Activated B cell treated with CpG ODN at 0.5 μM for 24 hours (primary cell): ENCODE measurements around the gene SCFD2. TPM values are rescaled to one million over a fixed set of nuclear protein-coding genes. Genes with fewer than 3 reads are reported as not detected.

ENCODE experiments used
- ATAC-seq: fragments of 200-7000 bp; cut with Tn5 transposase; one replicate; pipeline ENCODE4 v1.10.0; 2021; ENCODE audit warnings: low read depth, mild to moderate bottlenecking, moderate library complexity
- CTCF ChIA-PET: fragments of 350-600 bp; sonication (Branson Sonifier 250); formaldehyde crosslinking; loops from one replicate; lab custom pipeline; 2021; ENCODE audit warnings: antibody characterized with exemption; lab: Charles Lee
- POLR2A ChIA-PET: fragments of 350-600 bp; sonication (Branson Sonifier 250); formaldehyde crosslinking; loops from one replicate; lab custom pipeline; 2021; ENCODE audit warnings: antibody characterized with exemption; lab: Charles Lee
- DNase-seq: peaks from one replicate; pipeline ENCODE4 v3.0.0; 2022
- H3K27ac Mint-ChIP-seq: one replicate; pipeline ENCODE4 v1.8.0; 2020; ENCODE audit warnings: mixed read lengths
- H3K27me3 Mint-ChIP-seq: one replicate; pipeline ENCODE4 v1.8.0; 2021; ENCODE audit warnings: mixed read lengths
- H3K36me3 Mint-ChIP-seq: one replicate; pipeline ENCODE4 v1.8.0; 2021; ENCODE audit warnings: low read depth, mixed read lengths
- H3K4me1 Mint-ChIP-seq: one replicate; pipeline ENCODE4 v1.8.0; 2021; ENCODE audit warnings: mixed read lengths
- H3K4me3 Mint-ChIP-seq: one replicate; pipeline ENCODE4 v1.8.0; 2020; ENCODE audit warnings: mild to moderate bottlenecking, mixed read lengths
- H3K9me3 Mint-ChIP-seq: one replicate; pipeline ENCODE4 v1.8.0; 2020; ENCODE audit warnings: mixed read lengths
- CTCF ChIP-seq: fragments of 200-600 bp; IDR thresholded peaks from one replicate; pipeline ENCODE4 v1.8.0; 2022; ENCODE audit warnings: antibody characterized with exemption, mild to moderate bottlenecking
- intact Hi-C: fragments of 100-400 bp; cut with micrococcal nuclease; formaldehyde crosslinking; loops from one replicate; pipeline ENCODE4 v1.15.1; 2024
- total RNA-seq: library from RNA; stranded (reverse); gene quantifications from 2 replicates; pipeline ENCODE4 v1.2.3, GENCODE V29; 2022

SCFD2 gene
- total RNA-seq, 1 donor from 2014 or later = 46.6 TPM

- no peaks in the 10 kb centered on the region for H3K4me1 Mint-ChIP-seq
- H3K27me3 Mint-ChIP-seq = no peaks in the 10 kb centered on the region
- ChIA-PET POLR2A (no interaction called here), CTCF (no interaction called here)
- no peak for TF ChIP-seq CTCF
- intact Hi-C loops = no loop called here
- no peak overlapping the region for H3K27ac Mint-ChIP-seq
- H3K9me3 Mint-ChIP-seq = no peaks in the 10 kb centered on the region
- DNase-seq (no peak), ATAC-seq (no peak)
- H3K4me3 Mint-ChIP-seq = no peak overlapping the region
- peaks cover 56% of the 10 kb centered on the region for H3K36me3 Mint-ChIP-seq
Measured at GRCh38 chr4:52907510-52907909, 458.4 kb downstream of the SCFD2 start.

GRCh38 chr4:52904421-52904820 is 461.4 kb downstream of the SCFD2 start:
- TF ChIP-seq CTCF = no peak
- Mint-ChIP-seq H3K9me3 (no peaks in the 10 kb centered on the region), H3K27me3 (no peaks in the 10 kb centered on the region), H3K4me3 (no peak overlapping the region), H3K36me3 (peaks cover 65% of the 10 kb centered on the region), H3K27ac (no peak overlapping the region), H3K4me1 (no peaks in the 10 kb centered on the region)
- intact Hi-C loops = no loop called here
- ChIA-PET POLR2A (no interaction called here), CTCF (no interaction called here)
- ATAC-seq (no peak), DNase-seq (no peak)

GRCh38 chr4:52903273-52903672 is 462.6 kb downstream of the SCFD2 start:
- Mint-ChIP-seq H3K36me3 (peaks cover 57% of the 10 kb centered on the region), H3K27me3 (no peaks in the 10 kb centered on the region), H3K27ac (no peak overlapping the region), H3K4me3 (no peak overlapping the region), H3K4me1 (no peaks in the 10 kb centered on the region), H3K9me3 (no peaks in the 10 kb centered on the region)
- CTCF ChIA-PET = interaction anchor here (1.0 kb wide), 1 partner anchor 8 kb away, joined by 5 read pairs; no protein-coding TSS in a partner anchor
- intact Hi-C loops = no loop called here
- ATAC-seq (no peak), DNase-seq (no peak)
- no peak for TF ChIP-seq CTCF
- POLR2A ChIA-PET = no interaction called here

- DNase-seq = no peak
- Mint-ChIP-seq H3K36me3 (no peaks in the 10 kb centered on the region), H3K9me3 (peaks cover 2% of the 10 kb centered on the region), H3K4me1 (no peaks in the 10 kb centered on the region), H3K27me3 (no peaks in the 10 kb centered on the region), H3K4me3 (no peak overlapping the region), H3K27ac (no peak overlapping the region)
- intact Hi-C loops = no loop called here
- no peak for TF ChIP-seq CTCF
- ATAC-seq = no peak
- ChIA-PET CTCF (no interaction called here), POLR2A (no interaction called here)
Measured at GRCh38 chr4:52894443-52894842, 471.4 kb downstream of the SCFD2 start.

- intact Hi-C loops = no loop called here
- Mint-ChIP-seq H3K9me3 (peaks cover 2% of the 10 kb centered on the region), H3K36me3 (peaks cover 6% of the 10 kb centered on the region), H3K4me3 (no peak overlapping the region), H3K27ac (no peak overlapping the region), H3K27me3 (no peaks in the 10 kb centered on the region), H3K4me1 (no peaks in the 10 kb centered on the region)
- CTCF ChIA-PET = no interaction called here
- ATAC-seq = no peak
- DNase-seq = no peak
- POLR2A ChIA-PET = no interaction called here
- TF ChIP-seq CTCF = no peak
Measured at GRCh38 chr4:52892880-52893279, 473.0 kb downstream of the SCFD2 start.
